ENCODE measurements around the gene DPP7. TPM values are rescaled to one million over a fixed set of nuclear protein-coding genes. Genes with fewer than 3 reads are reported as not detected.

DPP7 gene
- total and polyA plus RNA-seq, 2 of the 8 experiments (the other 6 are each of a cell fraction or from before 2014, with no cell fraction given), result 21.2 to 26.8 TPM

DNA sequence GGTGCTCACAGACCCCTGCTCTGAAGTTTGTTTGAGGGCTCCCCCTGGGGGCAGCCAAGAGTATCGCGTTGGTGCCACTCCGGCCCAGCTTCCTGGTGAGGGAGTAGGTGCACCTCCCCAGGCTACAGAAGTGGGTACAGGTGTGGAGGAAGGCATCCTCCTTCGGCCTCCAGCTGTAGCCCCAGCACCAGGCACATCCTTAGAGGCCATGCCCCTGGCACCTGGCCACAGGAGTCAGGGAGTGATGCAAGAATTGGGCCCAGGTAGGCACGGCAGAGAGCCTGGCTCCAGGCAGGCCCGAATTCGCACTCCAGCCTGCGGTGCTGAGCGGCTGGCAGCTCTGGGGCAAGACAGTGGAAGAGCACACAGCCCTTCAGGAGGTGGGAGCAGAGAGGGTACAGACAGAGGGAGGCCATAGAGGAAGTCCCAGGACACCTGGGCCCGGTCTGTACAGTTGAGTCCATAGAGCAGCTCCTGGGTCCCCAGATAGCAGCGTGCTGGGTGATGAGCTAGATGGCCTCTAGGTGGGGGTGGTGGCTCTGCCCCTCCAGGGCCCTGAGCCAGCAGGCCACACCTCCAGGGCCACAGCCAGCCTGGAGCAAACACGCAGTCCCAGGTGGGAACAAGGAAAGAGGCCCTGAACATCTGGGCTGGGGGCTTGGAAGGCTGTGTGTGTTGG is 46.5 kb downstream of the DPP7 start:
- Histone ChIP-seq H2BK120ac (replicated peaks; ENCODE audit: low read depth, low read length) (no peak overlapping the region), H4K8ac (ENCODE audit: extremely low read depth, insufficient read depth, low read length) (0 out of 2 replicates have a peak overlapping the region, but pooled peaks have one; percentile 57), H2AFZ (ENCODE audit: low read length) (no peak overlapping the region), H3K4ac (replicated peaks; ENCODE audit: insufficient read length, low read depth, low read length) (peak overlapping the region; percentile 57), H4K20me1 (replicated peaks in 1 of 2; ENCODE audit: control insufficient read depth in 1 of 2, insufficient read depth in 2 of 2, low read length in 2 of 2) (peaks cover 23 to 25% of the 10 kb centered on the region in 2 experiments), H3K23me2 (ENCODE audit: low read depth, low read length) (peaks cover 13% of the 10 kb centered on the region), H3K14ac (ENCODE audit: insufficient read length) (no peak overlapping the region), H2BK5ac (ENCODE audit: low read depth, low read length) (no peak overlapping the region), H3K36me3 (ENCODE audit: control insufficient read depth in 2 of 4, insufficient read depth in 4 of 4, low read length in 3 of 4) (no peaks in the 10 kb centered on the region), H3K18ac (ENCODE audit: extremely low read depth, low read length) (no peak overlapping the region; the same call in 1 of the 2 replicates), H3K9me3 (ENCODE audit: insufficient read depth in 2 of 2, low read depth in 1 of 2, low read length in 1 of 2) (no peaks in the 10 kb centered on the region), H3K27ac (ENCODE audit: low read depth, low read length) (no peak overlapping the region), H3K4me2 (ENCODE audit: insufficient read depth in 1 of 2, low read depth in 2 of 2, low read length in 2 of 2) (no peak overlapping the region; a peak in 1 of 4 replicates), H3K23ac (ENCODE audit: insufficient read length) (no peak overlapping the region), H2BK15ac (ENCODE audit: low read length) (no peak overlapping the region), H2AK5ac (ENCODE audit: low read depth, low read length) (no peak overlapping the region), H3K4me3 (ENCODE audit: extremely low read depth in 1 of 4, insufficient read depth in 2 of 4, low read depth in 3 of 4, low read length in 4 of 4) (no peak overlapping the region), H3K79me2 (ENCODE audit: control insufficient read depth in 1 of 2, insufficient read depth in 2 of 2, low read length in 2 of 2) (no peaks in the 10 kb centered on the region), H3K79me1 (ENCODE audit: low read depth, low read length) (peaks cover 2% of the 10 kb centered on the region; the same call in 1 of the 2 replicates), H4K5ac (ENCODE audit: insufficient read length, low read depth, low read length) (no peak overlapping the region), H3K27me3 (replicated peaks in 1 of 4; ENCODE audit: control insufficient read depth in 3 of 4, extremely low read depth in 1 of 4, insufficient read depth in 3 of 4, low read length in 3 of 4) (peaks cover 0 to 15% (median 7%) of the 10 kb centered on the region in 4 experiments; a peak in 5 of 7 replicates), H2BK20ac (ENCODE audit: low read length) (no peak overlapping the region), H2BK12ac (ENCODE audit: low read depth, low read length) (peak overlapping the region; percentile 4; the same call in 1 of the 2 replicates), H4K91ac (replicated peaks; ENCODE audit: insufficient read length, low read length) (no peak overlapping the region), H3K56ac (replicated peaks; ENCODE audit: insufficient read length, low read depth, low read length) (no peak overlapping the region), H3K9ac (replicated peaks in 1 of 4; ENCODE audit: extremely low read depth in 1 of 4, low read depth in 3 of 4, low read length in 3 of 4) (no peak overlapping the region), H3K4me1 (replicated peaks in 1 of 4; ENCODE audit: control insufficient read depth in 3 of 4, insufficient read depth in 4 of 4, low read length in 3 of 4) (peaks cover 0 to 25% (median 18%) of the 10 kb centered on the region in 4 experiments; a peak in 6 of 7 replicates)
- FAIRE-seq (no peak), DNase-seq (ENCODE audit: low read depth in 1 of 2, low spot score in 2 of 2) (peak in 1 of 2 experiments; percentile 93)
- ChIA-PET CTCF (ENCODE audit: partially characterized antibody) (interaction anchor here (0.5 to 13.5 kb wide), 58 partner anchors 9 to 1573 kb away, joined by 3 to 291 read pairs (median 4); partner anchors contain the start of genes ABCA2, ANAPC2, CYSRT1 and ENTPD2), POLR2A (ENCODE audit: partially characterized antibody) (interaction anchor here (0.7 to 1.8 kb wide), 7 partner anchors 9 to 221 kb away, joined by 3 to 7 read pairs (median 4); partner anchors contain the start of genes FBXW5, MAN1B1, TUBB4B and UAP1L1)
- WGBS, 2 experiments (ENCODE audit: extremely low coverage in 1 of 2, insufficient coverage in 1 of 2, insufficient read length in 1 of 2, insufficient replicate concordance in 2 of 2, low coverage in 1 of 2, low lambda C conversion rate in 2 of 2, missing lambda C conversion rate in 1 of 2), result 58% methylated on average over 12 of the region's 12 CpGs; no CpG with 5 or more reads in 1 of the 2 experiments
- no peak for TF ChIP-seq TAF1 (IDR thresholded peaks at IDR 0.05; ENCODE audit: low read depth, low read length)
- peak in 1 of 2 experiments; percentile 47; a peak in 1 of 4 replicates for TF ChIP-seq SIN3A (conservative IDR thresholded peaks at IDR 0.05 in 1 of 2, IDR thresholded peaks at IDR 0.05 in 1 of 2; ENCODE audit: low read depth in 1 of 2, low read length in 2 of 2)
- no peak for TF ChIP-seq NANOG (IDR thresholded peaks at IDR 0.05; ENCODE audit: insufficient read depth, low read depth, low read length, poor library complexity, severe bottlenecking)
- peak; percentile 49 for TF ChIP-seq CREB1 (IDR thresholded peaks at IDR 0.05)
- TF ChIP-seq, protein P1, sequence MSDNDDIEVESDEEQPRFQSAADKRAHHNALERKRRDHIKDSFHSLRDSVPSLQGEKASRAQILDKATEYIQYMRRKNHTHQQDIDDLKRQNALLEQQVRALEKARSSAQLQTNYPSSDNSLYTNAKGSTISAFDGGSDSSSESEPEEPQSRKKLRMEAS (IDR thresholded peaks at IDR 0.05), result 0 out of 2 replicates have a peak, but pooled peaks have one; percentile 32
- TF ChIP-seq RAD21 (IDR thresholded peaks at IDR 0.05 in 1 of 2, conservative IDR thresholded peaks at IDR 0.05 in 1 of 2; ENCODE audit: low read depth in 2 of 2, low read length in 2 of 2), result peak; percentile 36 to 57
- peak; percentile 56; the same call in 1 of the 2 replicates for TF ChIP-seq GABPA (IDR thresholded peaks at IDR 0.05; ENCODE audit: borderline replicate concordance, insufficient read depth, low read length)
- TF ChIP-seq HDAC2 (IDR thresholded peaks at IDR 0.05; ENCODE audit: borderline replicate concordance in 1 of 2, low read depth in 2 of 2, low read length in 2 of 2), result 0 out of 4 replicates have a peak, but pooled peaks of 1 of the 2 experiments have one; percentile 15
